Measurements from ENCODE around the gene PHKA2.

Gene PHKA2

GRCh38 chrX:18897611-18898010 lies 86.3 kb downstream of the PHKA2 start:
- no peak overlapping the region for H3K27ac ChIP-seq
- TF ChIP-seq CTCF (IDR thresholded peaks at IDR 0.05): no peak
- TF ChIP-seq ZFX (IDR thresholded peaks at IDR 0.05; ENCODE audit: borderline replicate concordance): no peak

- no peak overlapping the region for H3K27ac ChIP-seq
- TF ChIP-seq CTCF (IDR thresholded peaks at IDR 0.05) (no peak), ZFX (IDR thresholded peaks at IDR 0.05; ENCODE audit: borderline replicate concordance) (no peak)
Observed at GRCh38 chrX:18896680-18897544, 87.0 kb downstream of the PHKA2 start.

GRCh38 chrX:18895189-18895951 lies 88.5 kb downstream of the PHKA2 start:
- no peak overlapping the region for H3K27ac ChIP-seq
- TF ChIP-seq CTCF (IDR thresholded peaks at IDR 0.05) (no peak), ZFX (IDR thresholded peaks at IDR 0.05; ENCODE audit: borderline replicate concordance) (no peak)

GRCh38 chrX:18894156-18894555 lies 89.8 kb downstream of the PHKA2 start:
- H3K27ac ChIP-seq: no peak overlapping the region
- no peak for TF ChIP-seq CTCF (IDR thresholded peaks at IDR 0.05)

GRCh38 chrX:18893536-18893935 lies 90.4 kb downstream of the PHKA2 start:
- TF ChIP-seq CTCF (IDR thresholded peaks at IDR 0.05): no peak
- no peak for TF ChIP-seq ZFX (IDR thresholded peaks at IDR 0.05; ENCODE audit: borderline replicate concordance)
- no peak overlapping the region for H3K27ac ChIP-seq

- H3K27ac ChIP-seq: no peak overlapping the region
- TF ChIP-seq ZFX (IDR thresholded peaks at IDR 0.05; ENCODE audit: borderline replicate concordance): no peak
- TF ChIP-seq CTCF (IDR thresholded peaks at IDR 0.05): no peak
Observed at GRCh38 chrX:18892899-18893298, 91.0 kb downstream of the PHKA2 start.

- TF ChIP-seq ZFX (IDR thresholded peaks at IDR 0.05; ENCODE audit: borderline replicate concordance) (no peak), CTCF (IDR thresholded peaks at IDR 0.05) (no peak)
- no peak overlapping the region for H3K27ac ChIP-seq
Observed at GRCh38 chrX:18891548-18891945, 92.4 kb downstream of the PHKA2 start.
